SW 1271 (cell line): Measurements from ENCODE around the gene ATXN2.
"Not testable (repeated sequence)": the region's sequence is repeated elsewhere in the genome, so short reads cannot be mapped to it uniquely, and the experiment has no call there.

ENCODE experiments used
- DNase-seq, 2 experiments: peaks; one replicate each; lab custom pipeline; 2025; lab: John Stamatoyannopoulos, UW

The ATXN2 gene

DNA sequence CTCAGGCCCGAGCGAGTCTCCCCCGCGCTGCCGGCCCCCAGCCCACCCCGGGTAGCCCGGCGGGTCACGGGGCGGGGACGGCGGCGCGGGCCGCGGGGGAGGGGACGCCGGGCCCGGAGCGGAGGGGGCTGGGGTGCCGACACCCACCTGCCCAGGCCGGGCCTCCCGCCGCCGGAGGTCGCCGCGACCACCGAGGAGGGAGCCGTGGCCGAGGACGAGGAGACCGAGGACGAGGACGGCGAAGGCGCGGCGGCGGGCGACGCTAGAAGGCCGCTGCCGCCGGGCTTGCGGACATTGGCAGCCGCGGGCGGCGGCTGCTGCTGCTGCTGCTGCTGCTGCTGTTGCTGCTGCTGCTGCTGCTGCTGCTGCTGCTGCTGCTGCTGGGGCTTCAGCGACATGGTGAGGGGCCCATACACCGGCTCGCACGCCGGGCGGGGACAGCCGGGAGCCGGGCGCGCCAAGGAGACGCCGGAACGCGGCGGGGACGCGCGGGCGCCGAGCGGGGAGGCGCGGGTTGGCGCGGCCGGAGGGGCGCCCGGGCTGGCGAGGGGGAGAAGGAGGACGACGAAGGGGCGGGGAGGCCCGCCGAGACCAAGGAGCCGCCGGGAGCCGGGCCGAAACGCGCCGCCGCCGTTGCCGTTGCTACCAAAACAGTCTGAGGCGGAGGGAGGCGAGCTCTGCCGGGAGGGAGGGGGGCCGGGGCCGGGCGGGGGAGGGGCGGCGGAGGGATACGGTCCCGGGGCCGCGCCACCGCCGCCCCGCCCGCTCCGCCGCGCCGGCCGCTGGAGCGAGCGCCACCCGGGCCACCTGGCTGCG is at the start of gene ATXN2:
Gene ATXN2, minus strand, starts transcription at position 679 of the 816 bp plus-strand sequence. Its CDS starts 281 bp downstream, at position 398.
- peak in 1 of 2 experiments; percentile 72 for DNase-seq

DNA sequence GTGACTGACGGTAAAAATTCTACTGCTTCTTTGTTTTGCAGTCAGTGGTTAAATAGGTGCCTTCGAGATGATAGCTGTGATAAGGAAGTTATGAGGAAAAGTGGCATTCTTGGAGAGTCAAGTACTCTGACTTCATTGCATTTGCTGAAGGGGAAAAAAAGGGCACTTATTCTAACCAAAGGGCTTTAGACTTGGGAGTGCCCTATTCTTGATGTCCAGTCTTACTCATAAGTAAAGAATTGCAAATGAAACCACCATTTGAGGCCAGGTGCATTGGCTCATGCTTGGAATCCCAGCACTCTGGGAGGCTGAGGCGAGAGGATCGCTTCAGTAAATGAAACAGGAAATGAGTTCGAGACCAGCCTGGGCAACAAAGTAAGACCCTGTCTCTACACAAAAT is 46.3 kb upstream of the ATXN2 start:
- DNase-seq = peak in 1 of 2 experiments; percentile 24

DNA sequence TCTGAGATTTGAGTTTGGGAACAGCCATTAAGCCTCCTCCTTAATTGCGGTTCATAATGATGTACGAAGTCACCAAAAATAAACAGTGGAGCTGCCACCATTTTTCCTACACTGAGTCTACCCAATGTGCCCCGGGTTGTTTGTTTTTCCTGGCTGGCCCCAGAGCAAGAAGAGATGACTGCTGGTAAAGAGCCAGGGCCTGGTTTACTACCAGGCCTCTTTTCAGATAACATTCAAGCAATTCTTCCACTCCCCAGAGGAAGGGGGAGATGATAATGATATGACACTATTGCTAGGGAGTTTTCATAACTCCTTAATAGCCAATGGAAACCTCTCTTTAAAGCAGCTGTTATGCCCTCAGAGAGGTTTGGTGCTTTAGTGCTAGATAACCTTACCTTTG is 44.3 kb upstream of the ATXN2 start:
- DNase-seq = no peak

DNA sequence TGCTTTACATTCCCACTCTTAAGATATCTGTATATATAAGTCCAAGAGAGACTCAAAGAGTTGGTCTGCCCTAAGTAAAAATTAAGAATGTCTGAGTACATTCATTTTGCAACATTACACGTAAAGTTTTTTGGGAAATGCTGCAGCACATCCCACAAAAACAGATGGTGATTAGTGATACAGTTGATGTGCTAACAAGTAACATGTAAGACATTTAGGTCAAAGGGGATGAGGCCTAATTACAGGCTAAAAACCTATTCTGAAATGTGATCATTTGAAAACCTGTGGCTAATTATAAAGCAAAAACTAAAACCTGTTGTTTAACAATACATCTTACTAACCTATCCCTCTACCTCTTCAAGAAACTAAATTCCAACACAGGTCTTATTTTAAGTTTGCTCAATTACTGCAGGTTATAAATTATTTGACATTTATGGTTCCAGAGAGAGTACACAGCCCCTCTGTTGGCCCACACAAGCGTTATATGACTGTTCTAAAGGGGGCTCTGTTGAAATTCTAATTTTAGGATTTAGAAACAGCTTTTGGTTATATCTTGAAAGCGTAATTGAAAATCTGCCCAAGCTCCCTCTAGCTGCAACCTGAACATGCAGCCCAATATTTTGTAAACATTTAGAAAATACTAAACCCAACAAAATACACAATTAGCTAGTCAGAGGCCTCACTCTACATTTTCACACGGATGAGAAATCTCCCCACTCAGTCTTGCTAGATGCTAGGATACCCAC is 43.7 kb upstream of the ATXN2 start:
- DNase-seq = no peak

DNA sequence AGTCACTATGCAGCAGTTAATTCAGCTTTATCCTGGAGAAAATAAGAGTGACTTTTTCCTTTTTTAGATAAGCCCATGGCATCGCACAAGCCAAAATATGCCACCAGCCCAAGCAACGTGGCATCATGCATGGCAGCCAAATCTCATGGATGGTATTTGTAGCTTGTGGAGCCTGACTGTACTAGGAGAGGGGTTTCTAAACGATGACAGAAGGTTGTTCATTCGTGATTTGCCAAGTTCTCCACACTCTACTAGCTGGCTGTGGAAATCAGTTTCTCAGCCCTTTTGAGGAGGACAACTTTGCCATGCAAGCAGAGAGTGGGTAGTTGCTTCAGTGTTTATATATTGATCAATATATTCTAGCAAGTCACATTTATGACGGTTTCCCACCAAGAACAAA is 41.4 kb upstream of the ATXN2 start:
- DNase-seq = no peak

- DNase-seq = no peak
Observed at GRCh38 chr12:111638556-111638955, 39.4 kb upstream of the ATXN2 start.

DNA sequence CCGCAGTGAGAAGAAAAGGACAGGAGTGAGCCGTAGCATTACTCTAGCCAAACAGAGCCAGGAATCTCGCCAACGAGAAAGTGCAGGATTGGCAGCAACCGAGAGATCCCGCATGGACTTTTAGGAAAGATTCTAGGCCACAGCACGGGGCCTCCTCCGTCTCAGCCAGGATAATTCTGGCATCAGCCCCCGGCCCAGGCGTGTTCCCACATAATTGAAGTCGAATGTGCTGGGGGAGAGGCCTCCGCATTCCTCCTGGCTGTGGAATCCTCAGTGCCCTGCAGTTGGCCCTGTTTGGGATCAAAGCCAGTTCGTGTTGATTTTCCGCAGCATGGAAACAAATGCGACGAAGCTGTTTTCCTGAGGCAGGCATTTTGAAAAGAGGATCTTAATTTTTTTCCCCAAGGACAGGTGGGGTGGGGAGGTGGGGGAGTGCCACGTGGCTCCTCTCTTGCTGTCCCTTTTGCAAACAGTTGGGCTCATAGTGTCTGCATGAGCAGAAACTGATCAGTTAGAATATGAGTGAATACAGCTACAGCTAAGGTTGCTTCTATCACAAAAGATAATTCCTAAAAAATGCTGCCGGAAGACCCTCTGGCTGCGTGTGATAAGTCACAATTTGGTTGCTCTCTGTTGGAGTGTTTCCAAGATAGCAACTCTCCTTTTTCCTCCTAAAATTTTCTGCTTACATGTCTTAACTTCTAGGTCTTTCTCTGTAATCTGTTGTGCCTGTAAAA is 37.3 kb upstream of the ATXN2 start:
- no peak for DNase-seq

DNA sequence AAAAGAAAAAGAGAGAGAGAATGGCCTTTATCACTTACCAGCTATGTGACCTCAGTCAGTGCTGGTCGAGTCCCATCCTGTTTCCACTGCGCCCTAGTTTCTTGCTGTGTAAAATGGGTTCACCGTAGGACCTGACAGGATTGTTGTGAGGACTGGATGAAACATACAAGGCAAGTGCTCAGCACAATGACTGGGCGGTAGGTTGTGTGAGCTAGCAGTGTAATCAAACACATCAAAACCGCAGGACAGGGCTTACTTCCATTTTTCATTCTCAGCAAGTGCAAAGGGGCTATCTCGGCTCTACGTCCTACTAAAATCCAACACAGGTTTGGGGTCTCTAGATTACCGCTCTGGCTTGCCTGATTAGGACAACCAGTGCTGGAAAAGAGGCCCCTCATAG is 36.4 kb upstream of the ATXN2 start:
- DNase-seq = no peak

DNA sequence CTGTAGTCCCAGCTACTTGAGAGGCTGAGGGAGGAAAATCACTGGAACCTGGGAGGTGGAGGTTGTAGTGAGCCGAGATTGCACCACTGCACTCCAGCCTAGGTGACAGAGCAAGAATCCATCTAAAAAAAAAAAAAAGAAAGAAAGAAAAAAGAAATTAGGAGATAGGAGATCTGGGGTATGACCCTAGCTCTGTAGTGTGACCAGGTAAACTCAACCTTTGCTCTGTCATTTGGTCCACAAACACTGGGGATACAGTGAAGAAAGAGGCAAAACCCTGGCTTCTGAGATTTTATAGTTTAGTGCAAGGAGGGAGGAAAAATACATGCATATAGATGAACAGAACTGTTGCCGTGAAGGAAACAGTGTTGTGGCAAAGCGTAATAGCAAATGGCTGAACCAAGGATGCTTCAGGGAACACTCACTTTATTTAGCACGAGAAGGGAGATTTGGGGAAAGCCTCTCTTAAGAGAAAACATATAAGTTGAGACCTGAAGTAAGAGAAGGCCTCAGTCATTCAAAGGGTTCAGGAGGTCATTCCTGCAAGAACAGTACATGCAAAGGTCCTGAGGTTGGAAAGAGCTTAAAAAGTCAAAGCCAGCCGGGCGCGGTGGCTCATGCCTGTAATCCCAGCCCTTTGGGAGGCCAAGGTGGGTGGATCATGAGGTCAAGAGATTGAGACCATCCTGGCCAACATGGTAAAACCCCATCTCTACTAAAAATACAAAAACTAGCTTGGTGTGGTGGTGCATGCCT is 29.6 kb upstream of the ATXN2 start:
- DNase-seq = no peak

- DNase-seq = no peak
Observed at GRCh38 chr12:111626230-111626629, 27.1 kb upstream of the ATXN2 start.

- DNase-seq = no peak
Observed at GRCh38 chr12:111624540-111624939, 25.4 kb upstream of the ATXN2 start.

DNA sequence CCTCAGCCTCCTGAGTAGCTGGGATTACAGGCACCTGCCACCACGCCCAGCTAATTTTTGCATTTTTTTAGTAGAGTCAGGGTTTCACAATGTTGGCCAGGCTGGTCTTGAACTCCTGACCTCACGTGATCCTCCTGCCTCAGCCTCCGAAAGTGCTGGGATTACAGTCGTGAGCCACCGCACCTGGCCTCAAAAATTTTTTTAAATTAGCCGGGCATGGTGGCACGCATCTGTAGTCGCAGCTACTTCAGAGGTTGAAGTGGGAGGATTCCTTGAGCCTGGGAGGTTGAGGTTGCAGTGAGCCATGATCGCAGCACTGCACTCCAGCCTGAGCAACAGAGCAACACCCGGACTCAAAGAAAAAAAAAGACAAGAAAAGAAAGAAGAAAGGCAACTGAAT is 18.7 kb upstream of the ATXN2 start:
- DNase-seq = not testable (repeated sequence)

DNA sequence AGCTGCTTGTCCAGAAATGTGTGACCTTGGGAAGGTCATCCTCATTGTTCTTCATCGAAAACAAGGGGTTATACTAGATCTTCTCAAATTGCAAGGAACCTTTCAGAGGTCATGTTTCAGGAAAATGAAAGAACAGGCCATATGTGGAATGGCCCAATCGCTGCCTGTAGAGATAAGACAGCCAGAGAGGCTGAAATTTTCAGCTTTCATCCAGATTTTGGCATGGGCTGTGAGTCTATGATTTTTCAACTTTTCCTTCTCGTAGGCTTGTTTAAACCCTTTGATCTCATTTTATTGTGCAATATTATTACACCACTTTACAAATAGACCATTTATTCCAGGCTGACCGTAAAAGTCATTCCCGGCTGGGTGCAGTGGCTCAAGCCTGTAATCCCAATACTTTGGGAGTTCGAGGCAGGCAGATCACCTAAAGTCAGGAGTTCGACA is 17.1 kb upstream of the ATXN2 start:
- DNase-seq = no peak

DNA sequence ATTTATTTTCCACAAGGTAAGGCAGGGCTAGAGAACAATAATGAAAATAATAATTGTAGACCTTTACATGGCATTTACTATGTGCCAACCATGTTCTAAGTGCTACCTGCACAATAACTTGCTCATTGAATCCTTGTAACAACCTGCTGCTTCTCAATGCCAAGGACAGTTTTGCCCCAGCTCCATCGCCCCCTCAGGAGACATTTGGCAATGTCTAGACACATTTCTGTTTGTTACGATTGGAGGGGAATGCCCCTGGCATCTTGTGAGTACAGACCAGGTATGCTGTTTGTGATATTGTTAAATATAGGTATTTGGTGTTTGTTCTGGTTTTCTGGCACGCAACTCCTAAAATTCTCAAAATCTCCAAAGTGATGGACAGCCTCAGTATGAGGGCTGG is 8.1 kb upstream of the ATXN2 start:
- no peak for DNase-seq

- DNase-seq = no peak
Observed at GRCh38 chr12:111606767-111607230, 7.7 kb upstream of the ATXN2 start.

DNA sequence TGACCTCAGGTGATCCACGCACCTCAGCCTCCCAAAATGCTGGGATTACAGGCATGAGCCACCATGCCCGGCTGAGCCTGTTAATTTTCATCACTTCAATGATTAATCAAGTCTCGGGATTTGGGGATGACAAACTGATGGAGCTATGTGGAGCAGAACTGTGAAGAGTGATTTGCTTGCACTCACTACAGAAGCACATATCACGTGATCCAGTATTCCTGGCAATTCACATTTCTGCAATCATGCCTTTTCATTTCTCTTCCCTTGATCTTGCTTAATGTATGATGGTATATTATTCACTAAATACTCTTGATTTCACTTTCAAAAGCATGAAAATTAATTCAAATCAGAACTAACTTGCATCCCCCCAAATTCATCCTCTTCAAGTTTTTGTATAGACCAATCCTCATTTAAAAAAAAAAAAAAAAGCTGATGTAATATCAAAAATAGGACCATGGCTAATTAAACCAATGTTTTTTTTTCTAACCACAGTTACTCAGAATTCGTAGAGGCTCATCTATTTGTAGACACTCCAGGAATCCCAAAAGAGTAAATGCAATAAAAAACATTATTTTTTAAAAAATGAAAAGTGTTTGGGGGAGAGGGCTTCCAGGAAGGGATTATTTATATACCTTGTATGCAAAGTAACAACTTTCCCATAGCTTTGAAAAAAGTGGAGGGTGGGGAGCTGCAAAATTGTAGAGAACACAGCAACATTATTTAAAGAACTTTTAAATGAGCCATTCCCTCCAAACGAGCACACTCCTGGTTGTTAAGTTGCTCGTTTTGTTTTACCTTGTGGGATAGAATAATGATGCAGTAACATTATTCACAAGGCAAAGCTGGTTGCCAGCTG is 7.0 kb upstream of the ATXN2 start:
- DNase-seq = no peak

DNA sequence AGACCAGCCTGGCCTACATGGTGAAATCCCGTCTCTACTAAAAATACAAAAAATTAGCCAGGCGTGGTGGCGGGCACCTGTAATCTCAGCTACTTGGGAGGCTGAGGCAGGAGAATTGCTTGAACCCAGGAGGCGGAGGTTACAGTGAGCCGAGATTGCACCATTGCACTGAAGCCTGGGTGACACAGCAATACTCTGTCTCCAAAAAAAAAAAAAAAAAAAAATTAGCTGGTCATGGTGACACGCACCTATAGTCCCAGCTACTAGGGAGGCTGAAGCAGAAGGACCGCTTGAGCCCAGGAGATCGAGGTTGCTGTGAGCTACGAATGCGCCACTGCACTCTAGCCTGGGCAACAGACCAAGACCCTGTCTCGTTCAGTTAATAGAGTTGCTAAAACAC is 3.7 kb upstream of the ATXN2 start:
- DNase-seq = not testable (repeated sequence)

- no peak for DNase-seq
Observed at GRCh38 chr12:111602348-111602747, 3.2 kb upstream of the ATXN2 start.

DNA sequence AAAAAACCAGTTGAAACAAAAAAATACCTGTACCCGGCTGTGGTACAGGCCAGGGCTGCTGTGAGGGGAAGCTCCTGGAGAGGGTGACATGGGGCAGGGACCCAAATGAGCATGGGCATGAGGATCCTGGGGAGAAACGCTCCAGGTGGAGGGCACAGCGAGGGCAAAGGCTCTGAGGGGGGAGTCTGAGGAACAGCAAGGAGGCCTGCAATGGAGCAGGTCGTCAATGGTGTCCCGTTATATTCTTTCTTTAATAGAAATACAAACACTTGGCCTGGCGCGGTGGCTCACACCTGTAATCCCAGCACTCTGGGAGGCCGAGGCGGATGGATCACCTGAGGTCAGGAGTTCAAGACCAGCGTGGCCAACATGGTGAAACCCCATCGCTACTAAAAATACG is 1.9 kb upstream of the ATXN2 start:
- DNase-seq = not testable (repeated sequence)

DNA sequence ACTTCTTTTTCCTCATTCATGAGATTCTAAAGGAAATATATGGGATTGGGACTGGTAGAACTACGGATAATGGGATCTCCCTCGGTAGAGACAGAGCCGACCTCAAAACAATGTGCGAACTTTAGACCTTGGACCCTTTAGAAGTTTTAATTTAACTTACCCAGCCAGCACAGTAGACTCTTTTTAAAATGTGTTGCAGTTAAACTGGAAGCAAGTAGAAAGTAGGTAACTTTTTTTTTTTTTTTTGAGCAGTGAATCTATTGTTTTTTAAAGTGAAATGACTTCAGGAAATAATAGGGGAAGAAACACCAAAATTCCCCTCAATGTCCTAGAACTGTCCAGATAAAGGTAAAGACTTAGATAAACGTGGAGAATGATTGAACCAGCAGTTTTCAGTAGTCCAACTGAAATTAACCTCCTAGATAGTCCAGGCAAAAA is 1.1 kb upstream of the ATXN2 start:
- DNase-seq = no peak
